ENCODE measurements around the gene G0S2.

DNA sequence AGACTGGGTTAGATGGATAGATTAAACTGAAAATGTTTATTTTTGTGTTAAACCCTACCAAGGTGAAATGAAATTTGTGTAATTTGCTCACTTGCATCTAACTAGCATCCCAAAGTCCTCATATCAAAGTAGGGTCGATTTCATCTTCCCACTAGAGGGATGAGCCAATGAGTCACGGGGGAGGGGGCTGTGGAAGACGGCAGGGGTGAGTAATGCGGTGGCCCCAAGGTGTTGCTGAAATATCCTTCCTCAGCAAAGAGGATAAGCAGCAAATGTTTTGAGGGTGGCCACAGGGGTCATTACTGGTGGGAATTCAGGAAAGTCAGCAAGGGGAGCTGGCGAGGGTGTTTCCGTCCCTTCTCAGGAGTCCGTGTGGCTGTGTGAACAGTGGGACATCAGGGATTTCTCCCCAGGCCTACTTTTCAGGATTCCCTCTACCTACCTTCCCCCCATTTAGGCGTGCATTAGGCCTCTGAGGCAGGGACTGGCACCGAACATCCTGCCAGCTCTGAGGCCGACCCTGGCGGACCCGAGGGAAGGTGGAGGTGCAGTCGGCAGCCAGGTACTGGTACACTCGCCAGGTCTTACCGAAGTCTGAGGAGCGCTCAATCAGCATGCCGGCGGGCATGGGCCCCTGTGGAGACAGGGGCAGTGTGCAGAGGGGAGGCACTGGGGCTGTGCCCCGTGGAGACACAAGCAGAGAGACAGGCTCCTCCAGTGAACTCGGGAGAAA is 41.0 kb upstream of the G0S2 start:
- TF ChIP-seq, protein P1, sequence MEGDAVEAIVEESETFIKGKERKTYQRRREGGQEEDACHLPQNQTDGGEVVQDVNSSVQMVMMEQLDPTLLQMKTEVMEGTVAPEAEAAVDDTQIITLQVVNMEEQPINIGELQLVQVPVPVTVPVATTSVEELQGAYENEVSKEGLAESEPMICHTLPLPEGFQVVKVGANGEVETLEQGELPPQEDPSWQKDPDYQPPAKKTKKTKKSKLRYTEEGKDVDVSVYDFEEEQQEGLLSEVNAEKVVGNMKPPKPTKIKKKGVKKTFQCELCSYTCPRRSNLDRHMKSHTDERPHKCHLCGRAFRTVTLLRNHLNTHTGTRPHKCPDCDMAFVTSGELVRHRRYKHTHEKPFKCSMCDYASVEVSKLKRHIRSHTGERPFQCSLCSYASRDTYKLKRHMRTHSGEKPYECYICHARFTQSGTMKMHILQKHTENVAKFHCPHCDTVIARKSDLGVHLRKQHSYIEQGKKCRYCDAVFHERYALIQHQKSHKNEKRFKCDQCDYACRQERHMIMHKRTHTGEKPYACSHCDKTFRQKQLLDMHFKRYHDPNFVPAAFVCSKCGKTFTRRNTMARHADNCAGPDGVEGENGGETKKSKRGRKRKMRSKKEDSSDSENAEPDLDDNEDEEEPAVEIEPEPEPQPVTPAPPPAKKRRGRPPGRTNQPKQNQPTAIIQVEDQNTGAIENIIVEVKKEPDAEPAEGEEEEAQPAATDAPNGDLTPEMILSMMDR (IDR thresholded peaks at IDR 0.05), result no peak
- TF ChIP-seq POLR2A (IDR thresholded peaks at IDR 0.05; ENCODE audit: low read length) (no peak), KDM5A (IDR thresholded peaks at IDR 0.05) (no peak), RAD21 (conservative IDR thresholded peaks at IDR 0.05 in 1 of 2, IDR thresholded peaks at IDR 0.05 in 1 of 2) (no peak)

All from A549 (cell line).